ENCODE measurements around the gene EML6.

- TF ChIP-seq CTCF (IDR thresholded peaks at IDR 0.05) (no peak), POLR2A (IDR thresholded peaks at IDR 0.05) (no peak)
These were observed 2.9 kb upstream of the EML6 start for GRCh38 chr2:54720563-54720962.

Data from upper lobe of left lung (tissue), 4 donors.